IMR-90 (cell line): ENCODE measurements around the gene MAP3K5. TPM values are rescaled to one million over a fixed set of nuclear protein-coding genes. Genes with fewer than 3 reads are reported as not detected.

Source experiments
- ATAC-seq: fragments of 200-7000 bp; cut with Tn5 transposase; 2 replicates; pipeline ENCODE4 v1.9.1; 2020; ENCODE audit warnings: low read depth, mild to moderate bottlenecking, moderate library complexity
- BruUV-seq: library from RNA; stranded (reverse); fragments of 400-500 nt; replicated peaks from 2 replicates; lab custom pipeline; 2021; lab: Mats Ljungman, UMichigan
- CTCF ChIA-PET: fragments of 300-600 bp; formaldehyde crosslinking; extraction: SDS; loops from one replicate; lab custom pipeline; 2021; ENCODE audit warnings: antibody characterized with exemption; lab: Yijun Ruan, JAX
- POLR2A ChIA-PET: fragments of 300-600 bp; sonication (Branson Sonifier 250); formaldehyde crosslinking; loops from one replicate; lab custom pipeline; 2022; ENCODE audit warnings: antibody characterized with exemption; ENCODE audit not compliant: unreplicated experiment; lab: Charles Lee
- DNase-seq: peaks from one replicate; pipeline ENCODE4 v3.0.0; 2013
- H2AFZ ChIP-seq: replicated peaks from 2 replicates; pipeline ENCODE3; 2013; ENCODE audit warnings: low read length, mild to moderate bottlenecking; ENCODE audit not compliant: poor library complexity
- H2AK5ac ChIP-seq: 2 replicates; pipeline ENCODE4 v1.6.1; 2013; ENCODE audit warnings: low read depth, low read length, inconsistent platforms
- H2AK9ac ChIP-seq: replicated peaks from 2 replicates; pipeline ENCODE3; 2013; ENCODE audit warnings: mild to moderate bottlenecking, low read depth, low read length, moderate library complexity; ENCODE audit not compliant: poor library complexity
- H2BK120ac ChIP-seq: 2 replicates; pipeline ENCODE4 v1.6.1; 2013; ENCODE audit warnings: low read depth, low read length, inconsistent platforms
- H2BK15ac ChIP-seq: 3 replicates; pipeline ENCODE4 v1.6.1; 2013; ENCODE audit warnings: low read depth, low read length, inconsistent platforms
- H2BK20ac ChIP-seq: 2 replicates; pipeline ENCODE4 v1.6.1; 2013; ENCODE audit warnings: low read depth, mild to moderate bottlenecking, inconsistent platforms, low read length, moderate library complexity
- H2BK5ac ChIP-seq: 2 replicates; pipeline ENCODE4 v1.6.1; 2013; ENCODE audit warnings: mild to moderate bottlenecking, low read depth, low read length, inconsistent platforms; ENCODE audit not compliant: poor library complexity, severe bottlenecking
- H3K14ac ChIP-seq: replicated peaks from 2 replicates; pipeline ENCODE4 v1.6.1; 2013; ENCODE audit warnings: low read depth, low read length, inconsistent platforms
- H3K18ac ChIP-seq: 2 replicates; pipeline ENCODE4 v1.6.1; 2013; ENCODE audit warnings: low read depth, low read length, control low read depth
- H3K23ac ChIP-seq: 2 replicates; pipeline ENCODE4 v1.6.1; 2013; ENCODE audit warnings: low read depth, low read length, inconsistent platforms
- H3K27ac ChIP-seq: 2 replicates; pipeline ENCODE4 v1.5.1; 2013; ENCODE audit warnings: mild to moderate bottlenecking, control low read depth, low read length; ENCODE audit not compliant: insufficient read depth
- H3K27me3 ChIP-seq: 2 replicates; pipeline ENCODE4 v1.6.1; 2013; ENCODE audit warnings: low read length; ENCODE audit not compliant: control insufficient read depth, insufficient read depth
- H3K36me3 ChIP-seq: 2 replicates; pipeline ENCODE4 v1.6.1; 2013; ENCODE audit warnings: low read length, mixed read lengths; ENCODE audit not compliant: control insufficient read depth, insufficient read depth
- H3K4ac ChIP-seq: 2 replicates; pipeline ENCODE4 v1.6.1; 2013; ENCODE audit warnings: low read depth, low read length, inconsistent platforms
- H3K4me1 ChIP-seq: 2 replicates; pipeline ENCODE4 v1.6.1; 2013; ENCODE audit warnings: low read length, mixed read lengths; ENCODE audit not compliant: control insufficient read depth, insufficient read depth
- H3K4me2 ChIP-seq: 2 replicates; pipeline ENCODE4 v1.6.1; 2013; ENCODE audit warnings: low read depth, mild to moderate bottlenecking, control low read depth, low read length, moderate library complexity
- H3K4me3 ChIP-seq: 2 replicates; pipeline ENCODE4 v1.5.1; 2013; ENCODE audit warnings: low read depth, mild to moderate bottlenecking, control low read depth, low read length, moderate library complexity; ENCODE audit not compliant: insufficient read depth
- H3K56ac ChIP-seq: 2 replicates; pipeline ENCODE4 v1.6.1; 2013; ENCODE audit warnings: low read length, inconsistent platforms; ENCODE audit not compliant: insufficient read depth; ENCODE audit errors: extremely low read depth
- H3K79me1 ChIP-seq, 2 experiments: 2 replicates each; pipeline ENCODE4 v1.6.1; 2013; ENCODE audit warnings: low read length in 2 of 2, inconsistent platforms in 1 of 2, low read depth in 1 of 2
- H3K9ac ChIP-seq: 2 replicates; pipeline ENCODE4 v1.6.1; 2013; ENCODE audit warnings: low read depth, low read length, control low read depth
- H3K9me1 ChIP-seq: 2 replicates; pipeline ENCODE4 v1.6.1; 2013; ENCODE audit warnings: low read length, inconsistent platforms; ENCODE audit not compliant: insufficient read depth
- H3K9me3 ChIP-seq: 2 replicates; pipeline ENCODE4 v1.6.1; 2013; ENCODE audit warnings: low read length; ENCODE audit not compliant: control insufficient read depth, insufficient read depth
- H4K20me1 ChIP-seq: 2 replicates; pipeline ENCODE4 v1.6.1; 2013; ENCODE audit warnings: low read length, inconsistent platforms; ENCODE audit not compliant: insufficient read depth
- H4K5ac ChIP-seq: 2 replicates; pipeline ENCODE4 v1.6.1; 2013; ENCODE audit warnings: mild to moderate bottlenecking, low read depth, low read length, control low read depth
- H4K8ac ChIP-seq, 2 experiments: 2 replicates each; pipeline ENCODE4 v1.6.1; 2013; ENCODE audit warnings: low read depth in 2 of 2, low read length in 2 of 2, control low read depth in 1 of 2, inconsistent platforms in 1 of 2
- H4K91ac ChIP-seq: 2 replicates; pipeline ENCODE4 v1.6.1; 2013; ENCODE audit warnings: low read depth, low read length, inconsistent platforms; ENCODE audit not compliant: insufficient read depth
- BHLHE40 ChIP-seq: fragments of 150-350 bp; IDR thresholded peaks from 2 replicates; pipeline ENCODE4 v1.6.1; 2016; ENCODE audit warnings: mild to moderate bottlenecking, low read depth, low read length
- CEBPB ChIP-seq: IDR thresholded peaks from 2 replicates; pipeline ENCODE4 v1.6.1; 2012; ENCODE audit warnings: low read depth, low read length, improper control_type of control experiment
- CHD1 ChIP-seq: IDR thresholded peaks from 2 replicates; pipeline ENCODE4 v1.6.1; 2012; ENCODE audit warnings: low read depth, low read length, improper control_type of control experiment
- FOS ChIP-seq: fragments of 150-350 bp; IDR thresholded peaks from 2 replicates; pipeline ENCODE4 v1.6.1; 2016; ENCODE audit warnings: low read depth, low read length
- MAFK ChIP-seq: IDR thresholded peaks from 2 replicates; pipeline ENCODE4 v1.6.1; 2012; ENCODE audit warnings: low read depth, low read length, improper control_type of control experiment
- MAZ ChIP-seq: IDR thresholded peaks from 2 replicates; pipeline ENCODE4 v1.6.1; 2012; ENCODE audit warnings: low read depth, mild to moderate bottlenecking, low read length, improper control_type of control experiment, moderate library complexity, borderline replicate concordance
- MXI1 ChIP-seq: IDR thresholded peaks from 2 replicates; pipeline ENCODE4 v1.6.1; 2012; ENCODE audit warnings: low read depth, mild to moderate bottlenecking, low read length, moderate library complexity, borderline replicate concordance
- NFE2L2 ChIP-seq: fragments of 150-350 bp; IDR thresholded peaks from 2 replicates; pipeline ENCODE4 v1.6.1; 2016; ENCODE audit warnings: low read depth, mild to moderate bottlenecking, low read length
- POLR2A ChIP-seq: IDR thresholded peaks from 2 replicates; pipeline ENCODE4 v1.6.1; 2012; ENCODE audit warnings: mild to moderate bottlenecking, low read depth, low read length
- RAD21 ChIP-seq: IDR thresholded peaks from 2 replicates; pipeline ENCODE4 v1.6.1; 2012; ENCODE audit warnings: low read length, improper control_type of control experiment
- RCOR1 ChIP-seq: IDR thresholded peaks from 2 replicates; pipeline ENCODE4 v1.6.1; 2012; ENCODE audit warnings: mild to moderate bottlenecking, low read length, improper control_type of control experiment; ENCODE audit not compliant: insufficient replicate concordance
- RFX5 ChIP-seq: IDR thresholded peaks from 2 replicates; pipeline ENCODE4 v1.8.0; 2012; ENCODE audit warnings: low read depth, mild to moderate bottlenecking, low read length, moderate library complexity
- SMC3 ChIP-seq: fragments of 150-350 bp; IDR thresholded peaks from 2 replicates; pipeline ENCODE4 v1.6.1; 2016; ENCODE audit warnings: low read depth, mild to moderate bottlenecking, antibody characterized with exemption, low read length, moderate library complexity
- WGBS, 2 experiments: methylation state at CpG; one replicate each; pipeline versions ENCODE4 v1.1.5 to v1.1.7; 2013; ENCODE audit warnings: missing lambda C conversion rate in 2 of 2; ENCODE audit not compliant: insufficient read length in 1 of 2; ENCODE audit errors: extremely low coverage in 2 of 2; 5-methylcytosine and 5-hydroxymethylcytosine counted together
- dilution Hi-C: fragments of 300-500 bp; cut with HindIII; formaldehyde crosslinking; loops from one replicate; pipeline ENCODE4 v1.14.3; 2018; ENCODE audit warnings: low sequenced_read_pairs; ENCODE audit not compliant: unreplicated experiment
- in situ Hi-C: fragments of 300-500 bp; cut with MboI; formaldehyde crosslinking; loops from 3 replicates; pipeline ENCODE4 v1.14.3; 2019; ENCODE audit warnings: low sequenced_read_pairs, inconsistent platforms, mixed read lengths
- intact Hi-C: fragments of 100-400 bp; cut with micrococcal nuclease; formaldehyde crosslinking; loops from 2 replicates; pipeline ENCODE4 v1.10.0; 2022
- polyA plus RNA-seq, 3 experiments: library from polyadenylated mRNA; depleted of rRNA; stranded (reverse); fragments of >200 nt; gene quantifications; 2 replicates each; pipeline ENCODE4 v1.2.3, GENCODE V29; 2012; ENCODE audit warnings: low replicate concordance in 1 of 3
- total RNA-seq: library from RNA; depleted of rRNA; stranded (reverse); fragments of >200 nt; gene quantifications from 2 replicates; pipeline ENCODE4 v1.2.3, GENCODE V29; 2012
- TF ChIP-seq, protein P1 (sequence below): fragments of 150-350 bp; IDR thresholded peaks from 2 replicates; pipeline ENCODE4 v1.6.1; 2017; ENCODE audit warnings: mild to moderate bottlenecking, antibody characterized with exemption, low read length, low read depth
- TF ChIP-seq, protein P2 (sequence below): fragments of 150-350 bp; IDR thresholded peaks from 2 replicates; pipeline ENCODE4 v1.6.1; 2016; ENCODE audit warnings: low read depth, mild to moderate bottlenecking, low read length, moderate library complexity, borderline replicate concordance
- TF ChIP-seq, protein P3 (sequence below): conservative IDR thresholded peaks from 2 replicates; pipeline ENCODE4 v1.5.1; 2012; ENCODE audit warnings: mild to moderate bottlenecking, low read depth, low read length, improper control_type of control experiment

Gene MAP3K5
- total and polyA plus RNA-seq, 2 of the 4 experiments (the other 2 are of a cell fraction): 5.4 to 17.6 TPM

DNA sequence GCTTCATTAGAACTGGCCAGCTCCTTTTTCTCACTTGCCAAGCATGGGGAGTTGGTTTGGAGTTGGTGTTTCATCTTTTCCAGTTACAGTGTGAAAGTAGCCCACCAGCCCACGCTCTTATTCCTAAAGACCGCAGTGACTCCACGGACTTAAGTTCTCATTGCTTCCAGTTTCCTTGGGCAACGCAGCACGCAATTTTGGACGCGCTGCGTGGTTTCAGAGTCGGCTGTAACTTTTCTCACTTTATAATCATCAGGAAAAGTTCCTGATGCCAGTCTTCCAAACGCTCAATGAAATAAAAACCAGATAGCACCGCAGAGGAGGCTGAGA, 29.7 kb upstream of the MAP3K5 start:
- Histone ChIP-seq H3K27me3 (no peaks in the 10 kb centered on the region; the same call in 1 of the 2 replicates), H2BK20ac (no peak overlapping the region; the same call in 1 of the 2 replicates), H3K9me3 (no peaks in the 10 kb centered on the region), H2AK5ac (no peak overlapping the region), H3K18ac (peak overlapping the region; percentile 73), H3K14ac (peak overlapping the region; percentile 88), H3K4me2 (peak overlapping the region; percentile 96), H2AK9ac (peak overlapping the region; percentile 6), H3K4me3 (peak overlapping the region; percentile 86), H3K9ac (peak overlapping the region; percentile 90), H2BK15ac (no peak overlapping the region), H3K4ac (peak overlapping the region; percentile 62; the same call in 1 of the 2 replicates), H2BK120ac (peak overlapping the region; percentile 54; the same call in 1 of the 2 replicates), H3K23ac (peak overlapping the region; percentile 91; the same call in 1 of the 2 replicates), H4K5ac (peak overlapping the region; percentile 78), H4K8ac (peak overlapping the region; percentile 84 to 90; a peak in 3 of 4 replicates), H4K91ac (peak overlapping the region; percentile 63; the same call in 1 of the 2 replicates), H2AFZ (peak overlapping the region; percentile 98), H3K79me1 (peaks cover 6 to 7% of the 10 kb centered on the region in 2 experiments; a peak in 3 of 4 replicates), H3K27ac (peak overlapping the region; percentile 65), H3K9me1 (no peaks in the 10 kb centered on the region), H3K4me1 (peaks cover 5% of the 10 kb centered on the region), H2BK5ac (peak overlapping the region; percentile 47), H3K56ac (peak overlapping the region; percentile 60), H4K20me1 (no peaks in the 10 kb centered on the region), H3K36me3 (no peaks in the 10 kb centered on the region)
- in situ Hi-C loops: no loop called here
- CTCF ChIA-PET: interaction anchor here (1.0 to 2.0 kb wide), 2 partner anchors 10 to 30 kb away, joined by 3 to 4 read pairs; partner anchors contain the start of gene MAP3K5
- TF ChIP-seq SMC3: no peak
- no peak for TF ChIP-seq FOS
- no peak for TF ChIP-seq RCOR1
- TF ChIP-seq, protein P1, sequence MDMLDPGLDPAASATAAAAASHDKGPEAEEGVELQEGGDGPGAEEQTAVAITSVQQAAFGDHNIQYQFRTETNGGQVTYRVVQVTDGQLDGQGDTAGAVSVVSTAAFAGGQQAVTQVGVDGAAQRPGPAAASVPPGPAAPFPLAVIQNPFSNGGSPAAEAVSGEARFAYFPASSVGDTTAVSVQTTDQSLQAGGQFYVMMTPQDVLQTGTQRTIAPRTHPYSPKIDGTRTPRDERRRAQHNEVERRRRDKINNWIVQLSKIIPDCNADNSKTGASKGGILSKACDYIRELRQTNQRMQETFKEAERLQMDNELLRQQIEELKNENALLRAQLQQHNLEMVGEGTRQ: no peak
- no peak for TF ChIP-seq RFX5
- TF ChIP-seq NFE2L2: no peak
- TF ChIP-seq, protein P2, sequence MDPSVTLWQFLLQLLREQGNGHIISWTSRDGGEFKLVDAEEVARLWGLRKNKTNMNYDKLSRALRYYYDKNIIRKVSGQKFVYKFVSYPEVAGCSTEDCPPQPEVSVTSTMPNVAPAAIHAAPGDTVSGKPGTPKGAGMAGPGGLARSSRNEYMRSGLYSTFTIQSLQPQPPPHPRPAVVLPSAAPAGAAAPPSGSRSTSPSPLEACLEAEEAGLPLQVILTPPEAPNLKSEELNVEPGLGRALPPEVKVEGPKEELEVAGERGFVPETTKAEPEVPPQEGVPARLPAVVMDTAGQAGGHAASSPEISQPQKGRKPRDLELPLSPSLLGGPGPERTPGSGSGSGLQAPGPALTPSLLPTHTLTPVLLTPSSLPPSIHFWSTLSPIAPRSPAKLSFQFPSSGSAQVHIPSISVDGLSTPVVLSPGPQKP: no peak
- TF ChIP-seq POLR2A: no peak; the same call in 1 of the 2 replicates
- no peak for TF ChIP-seq MAZ
- no peak for TF ChIP-seq MAFK
- TF ChIP-seq MXI1: no peak
- TF ChIP-seq, protein P3, sequence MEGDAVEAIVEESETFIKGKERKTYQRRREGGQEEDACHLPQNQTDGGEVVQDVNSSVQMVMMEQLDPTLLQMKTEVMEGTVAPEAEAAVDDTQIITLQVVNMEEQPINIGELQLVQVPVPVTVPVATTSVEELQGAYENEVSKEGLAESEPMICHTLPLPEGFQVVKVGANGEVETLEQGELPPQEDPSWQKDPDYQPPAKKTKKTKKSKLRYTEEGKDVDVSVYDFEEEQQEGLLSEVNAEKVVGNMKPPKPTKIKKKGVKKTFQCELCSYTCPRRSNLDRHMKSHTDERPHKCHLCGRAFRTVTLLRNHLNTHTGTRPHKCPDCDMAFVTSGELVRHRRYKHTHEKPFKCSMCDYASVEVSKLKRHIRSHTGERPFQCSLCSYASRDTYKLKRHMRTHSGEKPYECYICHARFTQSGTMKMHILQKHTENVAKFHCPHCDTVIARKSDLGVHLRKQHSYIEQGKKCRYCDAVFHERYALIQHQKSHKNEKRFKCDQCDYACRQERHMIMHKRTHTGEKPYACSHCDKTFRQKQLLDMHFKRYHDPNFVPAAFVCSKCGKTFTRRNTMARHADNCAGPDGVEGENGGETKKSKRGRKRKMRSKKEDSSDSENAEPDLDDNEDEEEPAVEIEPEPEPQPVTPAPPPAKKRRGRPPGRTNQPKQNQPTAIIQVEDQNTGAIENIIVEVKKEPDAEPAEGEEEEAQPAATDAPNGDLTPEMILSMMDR: no peak
- no peak for TF ChIP-seq CHD1
- no peak for TF ChIP-seq CEBPB
- no peak for TF ChIP-seq RAD21
- no peak for TF ChIP-seq BHLHE40
- 3% methylated on average over 8 of the region's 11 CpGs; no CpG with 5 or more reads in 1 of the 2 experiments for WGBS, 2 experiments
- DNase-seq (peak; percentile 62), ATAC-seq (peak; percentile 10)
- dilution Hi-C loops: no loop called here
- POLR2A ChIA-PET: interaction anchor here (0.6 kb wide), 2 partner anchors 14 to 16 kb away, joined by 3 to 6 read pairs; no protein-coding TSS in a partner anchor
- BruUV-seq: no TSS peak
- intact Hi-C loops: no loop called here
